Activated CD8-positive, alpha-beta T cell treated with anti-CD3 and anti-CD28 coated beads for 36 hours (primary cell): ENCODE data around the gene NSMF. TPM values are rescaled to one million over a fixed set of nuclear protein-coding genes. Genes with fewer than 3 reads are reported as not detected.

ENCODE experiments used
- ATAC-seq: fragments of 200-7000 bp; cut with Tn5 transposase; one replicate; pipeline ENCODE4 v1.10.0; 2021; ENCODE audit warnings: mild to moderate bottlenecking, moderate library complexity
- CTCF ChIA-PET: fragments of 350-600 bp; sonication (Branson Sonifier 250); formaldehyde crosslinking; loops from one replicate; lab custom pipeline; 2021; ENCODE audit warnings: antibody characterized with exemption; lab: Charles Lee
- POLR2A ChIA-PET: fragments of 350-600 bp; sonication (Branson Sonifier 250); formaldehyde crosslinking; loops from one replicate; lab custom pipeline; 2021; ENCODE audit warnings: antibody characterized with exemption; lab: Charles Lee
- DNase-seq: peaks from one replicate; pipeline ENCODE4 v3.0.0-alpha.2; 2020
- H3K27ac Mint-ChIP-seq: one replicate; pipeline ENCODE4 v1.8.0; 2021; ENCODE audit warnings: mild to moderate bottlenecking, mixed read lengths
- H3K27me3 Mint-ChIP-seq: one replicate; pipeline ENCODE4 v1.8.0; 2021; ENCODE audit warnings: mixed read lengths
- H3K36me3 Mint-ChIP-seq: one replicate; pipeline ENCODE4 v1.8.0; 2021; ENCODE audit warnings: low read depth, mixed read lengths
- H3K4me1 Mint-ChIP-seq: one replicate; pipeline ENCODE4 v1.8.0; 2021; ENCODE audit warnings: low read depth, mixed read lengths
- H3K4me3 Mint-ChIP-seq: one replicate; pipeline ENCODE4 v1.8.0; 2021; ENCODE audit warnings: mild to moderate bottlenecking, moderate library complexity, mixed read lengths
- H3K9me3 Mint-ChIP-seq: one replicate; pipeline ENCODE4 v1.8.0; 2021; ENCODE audit warnings: mixed read lengths
- CTCF ChIP-seq: fragments of 200-600 bp; IDR thresholded peaks from one replicate; pipeline ENCODE4 v1.8.0; 2022; ENCODE audit warnings: antibody characterized with exemption, mild to moderate bottlenecking
- intact Hi-C: fragments of 100-400 bp; cut with micrococcal nuclease; formaldehyde crosslinking; loops from one replicate; pipeline ENCODE4 v1.10.0; 2022
- total RNA-seq, 2 experiments: library from RNA; stranded (reverse); gene quantifications; one replicate each; pipeline ENCODE4 v1.2.3, GENCODE V29; 2021

Gene NSMF
- total RNA-seq, 2 experiments from 2014 or later: 112 to 116 TPM

GRCh38 chr9:137431416-137431931, 27.7 kb downstream of the NSMF start:
- H3K9me3 Mint-ChIP-seq: no peaks in the 10 kb centered on the region
- no peaks in the 10 kb centered on the region for H3K27me3 Mint-ChIP-seq
- no peaks in the 10 kb centered on the region for H3K36me3 Mint-ChIP-seq
- no peaks in the 10 kb centered on the region for H3K4me1 Mint-ChIP-seq
- ATAC-seq: no peak
- ChIA-PET POLR2A (interaction anchor here (0.6 to 1.3 kb wide), 4 partner anchors 8 to 105 kb away, joined by 3 to 4 read pairs (median 4); partner anchors contain the start of genes EXD3 and NOXA1), CTCF (interaction anchor here (1.1 to 1.2 kb wide), 2 partner anchors 8 to 13 kb away, joined by 3 read pairs; no protein-coding TSS in a partner anchor)
- no peak overlapping the region for H3K4me3 Mint-ChIP-seq
- H3K27ac Mint-ChIP-seq: no peak overlapping the region
- TF ChIP-seq CTCF: no peak
- DNase-seq: no peak
- intact Hi-C loops: no loop called here

- DNase-seq: no peak
- Mint-ChIP-seq H3K27ac (no peak overlapping the region), H3K27me3 (no peaks in the 10 kb centered on the region), H3K9me3 (no peaks in the 10 kb centered on the region), H3K4me3 (no peak overlapping the region), H3K36me3 (no peaks in the 10 kb centered on the region), H3K4me1 (no peaks in the 10 kb centered on the region)
- ChIA-PET CTCF (interaction anchor here (1.1 kb wide), 1 partner anchor 14 kb away, joined by 3 read pairs; no protein-coding TSS in a partner anchor), POLR2A (interaction anchor here (0.9 to 1.3 kb wide), 3 partner anchors 8 to 105 kb away, joined by 3 to 4 read pairs (median 4); partner anchors contain the start of genes EXD3 and NOXA1)
- intact Hi-C loops: no loop called here
- TF ChIP-seq CTCF: no peak
- no peak for ATAC-seq
Observed at GRCh38 chr9:137430723-137431415, 28.3 kb downstream of the NSMF start.

- DNase-seq (no peak), ATAC-seq (no peak)
- CTCF ChIA-PET: interaction anchor here (1.1 kb wide), 1 partner anchor 14 kb away, joined by 3 read pairs; no protein-coding TSS in a partner anchor
- Mint-ChIP-seq H3K27me3 (no peaks in the 10 kb centered on the region), H3K9me3 (no peaks in the 10 kb centered on the region), H3K27ac (no peak overlapping the region), H3K36me3 (no peaks in the 10 kb centered on the region), H3K4me1 (no peaks in the 10 kb centered on the region), H3K4me3 (no peak overlapping the region)
- POLR2A ChIA-PET: interaction anchor here (1.1 kb wide), 1 partner anchor 106 kb away, joined by 3 read pairs; no protein-coding TSS in a partner anchor
- intact Hi-C loops: no loop called here
- TF ChIP-seq CTCF: no peak
Observed at GRCh38 chr9:137429974-137430722, 29.0 kb downstream of the NSMF start.

GRCh38 chr9:137429546-137429890, 29.6 kb downstream of the NSMF start:
- intact Hi-C loops: no loop called here
- POLR2A ChIA-PET: no interaction called here
- Mint-ChIP-seq H3K4me1 (no peaks in the 10 kb centered on the region), H3K36me3 (no peaks in the 10 kb centered on the region), H3K4me3 (no peak overlapping the region), H3K27me3 (no peaks in the 10 kb centered on the region), H3K27ac (no peak overlapping the region), H3K9me3 (no peaks in the 10 kb centered on the region)
- DNase-seq (no peak), ATAC-seq (no peak)
- no peak for TF ChIP-seq CTCF
- CTCF ChIA-PET: no interaction called here
